Islet of Langerhans (tissue), 1 donor: ENCODE results near the gene ACOXL.
"Not testable (repeated sequence)": the region's sequence is repeated elsewhere in the genome, so short reads cannot be mapped to it uniquely, and the experiment has no call there.

Experiments
- FAIRE-seq: peaks from one replicate; lab custom pipeline; 2011; peaks lifted over from hg19 to GRCh38; lab: Jason Lieb, UNC

Gene ACOXL

GRCh38 chr2:110829413-110830146 is 97.2 kb downstream of the ACOXL start:
- FAIRE-seq: no peak

- FAIRE-seq: no peak
These were observed 100.4 kb downstream of the ACOXL start for GRCh38 chr2:110832740-110833139.

- FAIRE-seq: no peak
These were observed 101.9 kb downstream of the ACOXL start for GRCh38 chr2:110834134-110834827.

GRCh38 chr2:110836671-110837070 is 104.3 kb downstream of the ACOXL start:
- FAIRE-seq: no peak

GRCh38 chr2:110837446-110838409 is 105.4 kb downstream of the ACOXL start:
- FAIRE-seq: no peak

- no peak for FAIRE-seq
These were observed 106.4 kb downstream of the ACOXL start for GRCh38 chr2:110838657-110839384.

- no peak for FAIRE-seq
These were observed 108.1 kb downstream of the ACOXL start for GRCh38 chr2:110840508-110840907.

- no peak for FAIRE-seq
These were observed 109.7 kb downstream of the ACOXL start for GRCh38 chr2:110842048-110842447.

- FAIRE-seq: no peak
These were observed 111.1 kb downstream of the ACOXL start for GRCh38 chr2:110843496-110843895.

- FAIRE-seq: no peak
These were observed 111.7 kb downstream of the ACOXL start for GRCh38 chr2:110843959-110844510.

- no peak for FAIRE-seq
These were observed 115.3 kb downstream of the ACOXL start for GRCh38 chr2:110847651-110848050.

- FAIRE-seq: no peak
These were observed 115.7 kb downstream of the ACOXL start for GRCh38 chr2:110848071-110848470.

- no peak for FAIRE-seq
These were observed 116.2 kb downstream of the ACOXL start for GRCh38 chr2:110848519-110849030.

- no peak for FAIRE-seq
These were observed 119.2 kb downstream of the ACOXL start for GRCh38 chr2:110851531-110851930.

- no peak for FAIRE-seq
These were observed 119.7 kb downstream of the ACOXL start for GRCh38 chr2:110852051-110852450.

GRCh38 chr2:110852541-110853263 is 120.3 kb downstream of the ACOXL start:
- FAIRE-seq: no peak

GRCh38 chr2:110853516-110853915 is 121.1 kb downstream of the ACOXL start:
- FAIRE-seq: no peak

- no peak for FAIRE-seq
These were observed 121.6 kb downstream of the ACOXL start for GRCh38 chr2:110853948-110854347.

- no peak for FAIRE-seq
These were observed 122.1 kb downstream of the ACOXL start for GRCh38 chr2:110854355-110855081.

- not testable (repeated sequence) for FAIRE-seq
These were observed 123.5 kb downstream of the ACOXL start for GRCh38 chr2:110855841-110856240.
